ENCODE results near the gene FAM3B. TPM values are rescaled to one million over a fixed set of nuclear protein-coding genes. Genes with fewer than 3 reads are reported as not detected.

Gene FAM3B
- total and polyA plus RNA-seq, 9 of the 15 experiments (the other 6 are each of a cell fraction or from before 2014, with no cell fraction given) = 0.04 to 0.18 (median 0.12) TPM; not detected in 5

DNA sequence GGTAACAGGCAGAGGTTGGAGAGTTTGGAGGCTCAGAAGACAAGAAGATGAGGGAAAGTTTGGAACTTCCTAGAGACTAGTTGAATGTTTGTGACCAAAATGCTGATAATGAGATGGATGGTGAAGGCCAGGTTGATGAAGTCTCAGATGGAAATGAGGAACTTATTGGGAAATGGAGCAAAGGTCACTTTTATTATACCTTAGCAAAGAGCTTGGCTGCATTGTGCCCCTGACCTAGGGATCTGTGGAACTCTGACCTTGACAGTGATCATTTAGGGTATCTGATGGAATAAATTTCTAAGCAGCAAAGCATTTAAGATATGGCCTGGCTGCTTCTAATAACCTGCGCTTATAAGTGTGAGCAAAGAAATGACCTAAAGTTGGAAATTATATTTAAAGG, 17.2 kb downstream of the FAM3B start:
- ChIA-PET CTCF (ENCODE audit: low intra/inter-chr PET ratio) (no interaction called here), POLR2A (no interaction called here)
- H2AFZ ChIP-seq (ENCODE audit: low read depth, low read length) = no peak overlapping the region
- no peaks in the 10 kb centered on the region for H3K9me3 ChIP-seq (replicated peaks; ENCODE audit: control insufficient read depth, insufficient read depth, low read depth, low read length)
- TF ChIP-seq, protein P1, sequence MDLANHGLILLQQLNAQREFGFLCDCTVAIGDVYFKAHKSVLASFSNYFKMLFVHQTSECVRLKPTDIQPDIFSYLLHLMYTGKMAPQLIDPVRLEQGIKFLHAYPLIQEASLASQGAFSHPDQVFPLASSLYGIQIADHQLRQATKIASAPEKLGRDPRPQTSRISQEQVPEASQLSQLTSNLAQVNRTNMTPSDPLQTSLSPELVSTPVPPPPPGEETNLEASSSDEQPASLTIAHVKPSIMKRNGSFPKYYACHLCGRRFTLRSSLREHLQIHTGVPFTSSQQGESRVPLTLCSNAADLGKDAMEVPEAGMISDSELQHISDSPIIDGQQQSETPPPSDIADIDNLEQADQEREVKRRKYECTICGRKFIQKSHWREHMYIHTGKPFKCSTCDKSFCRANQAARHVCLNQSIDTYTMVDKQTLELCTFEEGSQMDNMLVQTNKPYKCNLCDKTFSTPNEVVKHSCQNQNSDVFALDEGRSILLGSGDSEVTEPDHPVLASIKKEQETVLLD (IDR thresholded peaks at IDR 0.05) = no peak
- TF ChIP-seq ZNF584 (CRISPR knock-in tag; IDR thresholded peaks at IDR 0.05; ENCODE audit: low read depth) = no peak
- TF ChIP-seq MCM5 (IDR thresholded peaks at IDR 0.05; ENCODE audit: low read depth) = no peak
- TF ChIP-seq, protein P2, sequence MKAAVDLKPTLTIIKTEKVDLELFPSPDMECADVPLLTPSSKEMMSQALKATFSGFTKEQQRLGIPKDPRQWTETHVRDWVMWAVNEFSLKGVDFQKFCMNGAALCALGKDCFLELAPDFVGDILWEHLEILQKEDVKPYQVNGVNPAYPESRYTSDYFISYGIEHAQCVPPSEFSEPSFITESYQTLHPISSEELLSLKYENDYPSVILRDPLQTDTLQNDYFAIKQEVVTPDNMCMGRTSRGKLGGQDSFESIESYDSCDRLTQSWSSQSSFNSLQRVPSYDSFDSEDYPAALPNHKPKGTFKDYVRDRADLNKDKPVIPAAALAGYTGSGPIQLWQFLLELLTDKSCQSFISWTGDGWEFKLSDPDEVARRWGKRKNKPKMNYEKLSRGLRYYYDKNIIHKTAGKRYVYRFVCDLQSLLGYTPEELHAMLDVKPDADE (conservative IDR thresholded peaks at IDR 0.05; ENCODE audit: control insufficient read depth, low read depth, low read length) = no peak
- no peaks in the 10 kb centered on the region for H3K9me1 ChIP-seq (ENCODE audit: control insufficient read depth, insufficient read depth, low read length)
- H4K20me1 ChIP-seq (replicated peaks; ENCODE audit: control insufficient read depth, insufficient read depth, low read length) = peaks cover 4% of the 10 kb centered on the region; the same call in 1 of the 2 replicates
- no TSS peak for BruUV-seq (replicated peaks)
- no peaks in the 10 kb centered on the region for H3K4me1 ChIP-seq (replicated peaks in 1 of 2; ENCODE audit: control insufficient read depth in 2 of 2, insufficient read depth in 2 of 2, low read length in 2 of 2)
- 5% methylated on average over 1 of the region's 1 CpG for WGBS (ENCODE audit: insufficient coverage, low coverage, missing lambda C conversion rate)
- H3K27me3 ChIP-seq (ENCODE audit: control insufficient read depth in 2 of 2, insufficient read depth in 2 of 2, low read length in 2 of 2) = no peaks in the 10 kb centered on the region; a peak in 1 of 5 replicates
- no peak for FAIRE-seq
- intact Hi-C loops (cut with micrococcal nuclease) (no loop called here), in situ Hi-C loops (cut with MboI) (no loop called here)
- H3K4me3 ChIP-seq = no peak overlapping the region
- no peaks in the 10 kb centered on the region for H3K79me2 ChIP-seq (ENCODE audit: control insufficient read depth, insufficient read depth, low read length)
- no peak for ATAC-seq
- no peak overlapping the region for H3K27ac ChIP-seq (ENCODE audit: extremely low read depth, low read depth, low read length)
- no peak overlapping the region for H3K4me2 ChIP-seq (ENCODE audit: insufficient read depth, low read length)
- H3K9ac ChIP-seq (ENCODE audit: insufficient read depth in 1 of 2, low read depth in 2 of 2, low read length in 2 of 2) = no peak overlapping the region
- no peaks in the 10 kb centered on the region for H3K36me3 ChIP-seq (ENCODE audit: control insufficient read depth, insufficient read depth, low read length)
- no peak for DNase-seq (ENCODE audit: extremely low read depth in 1 of 4, low spot score in 3 of 4)
